ENCODE results near the gene DDX10.
"Not testable (repeated sequence)": the region's sequence is repeated elsewhere in the genome, so short reads cannot be mapped to it uniquely, and the experiment has no call there.

The DDX10 gene

GRCh38 chr11:108715239-108715638 is 50.4 kb downstream of the DDX10 start:
- no peak for DNase-seq (ENCODE audit: low spot score)

- no peak for DNase-seq (ENCODE audit: low spot score)
These were observed 53.6 kb downstream of the DDX10 start for GRCh38 chr11:108718466-108718865.

- no peak for DNase-seq (ENCODE audit: low spot score)
These were observed 60.3 kb downstream of the DDX10 start for GRCh38 chr11:108724974-108725689.

- no peak for DNase-seq (ENCODE audit: low spot score)
These were observed 61.4 kb downstream of the DDX10 start for GRCh38 chr11:108726077-108726800.

- no peak for DNase-seq (ENCODE audit: low spot score)
These were observed 62.8 kb downstream of the DDX10 start for GRCh38 chr11:108727665-108728064.

GRCh38 chr11:108729227-108729871 is 64.5 kb downstream of the DDX10 start:
- DNase-seq (ENCODE audit: low spot score): no peak

- no peak for DNase-seq (ENCODE audit: low spot score)
These were observed 67.5 kb downstream of the DDX10 start for GRCh38 chr11:108732395-108732794.

GRCh38 chr11:108733479-108734116 is 68.7 kb downstream of the DDX10 start:
- no peak for DNase-seq (ENCODE audit: low spot score)

- no peak for DNase-seq (ENCODE audit: low spot score)
These were observed 69.4 kb downstream of the DDX10 start for GRCh38 chr11:108734283-108734682.

GRCh38 chr11:108734956-108735559 is 70.2 kb downstream of the DDX10 start:
- no peak for DNase-seq (ENCODE audit: low spot score)

GRCh38 chr11:108740132-108740531 is 75.3 kb downstream of the DDX10 start:
- DNase-seq (ENCODE audit: low spot score): not testable (repeated sequence)

GRCh38 chr11:108743851-108744250 is 79.0 kb downstream of the DDX10 start:
- no peak for DNase-seq (ENCODE audit: low spot score)

- no peak for DNase-seq (ENCODE audit: low spot score)
These were observed 84.1 kb downstream of the DDX10 start for GRCh38 chr11:108748968-108749367.

- DNase-seq (ENCODE audit: low spot score): no peak
These were observed 86.6 kb downstream of the DDX10 start for GRCh38 chr11:108751444-108751843.

GRCh38 chr11:108752297-108752751 is 87.5 kb downstream of the DDX10 start:
- no peak for DNase-seq (ENCODE audit: low spot score)

GRCh38 chr11:108754901-108755625 is 90.2 kb downstream of the DDX10 start:
- no peak for DNase-seq (ENCODE audit: low spot score)

GRCh38 chr11:108757630-108758029 is 92.8 kb downstream of the DDX10 start:
- no peak for DNase-seq (ENCODE audit: low spot score)

- no peak for DNase-seq (ENCODE audit: low spot score)
These were observed 93.6 kb downstream of the DDX10 start for GRCh38 chr11:108758458-108758857.

GRCh38 chr11:108766596-108767173 is 101.8 kb downstream of the DDX10 start:
- no peak for DNase-seq (ENCODE audit: low spot score)

GRCh38 chr11:108768370-108768769 is 103.5 kb downstream of the DDX10 start:
- no peak for DNase-seq (ENCODE audit: low spot score)

GRCh38 chr11:108768964-108769363 is 104.1 kb downstream of the DDX10 start:
- no peak for DNase-seq (ENCODE audit: low spot score)

All from HuH-7 (cell line).